GM19397 (cell line): ENCODE measurements around the gene TRAPPC2.
"Not testable (repeated sequence)": the region's sequence is repeated elsewhere in the genome, so short reads cannot be mapped to it uniquely, and the experiment has no call there.

Experiments used
- ATAC-seq: cut with Tn5 transposase; IDR thresholded peaks from one replicate; pipeline ENCODE4 v1.9.1; 2021; ENCODE audit warnings: mild to moderate bottlenecking, moderate library complexity; ENCODE audit not compliant: unreplicated experiment

Gene TRAPPC2

GRCh38 chrX:13699183-13699826 lies 35.1 kb downstream of the TRAPPC2 start:
- no peak for ATAC-seq

DNA sequence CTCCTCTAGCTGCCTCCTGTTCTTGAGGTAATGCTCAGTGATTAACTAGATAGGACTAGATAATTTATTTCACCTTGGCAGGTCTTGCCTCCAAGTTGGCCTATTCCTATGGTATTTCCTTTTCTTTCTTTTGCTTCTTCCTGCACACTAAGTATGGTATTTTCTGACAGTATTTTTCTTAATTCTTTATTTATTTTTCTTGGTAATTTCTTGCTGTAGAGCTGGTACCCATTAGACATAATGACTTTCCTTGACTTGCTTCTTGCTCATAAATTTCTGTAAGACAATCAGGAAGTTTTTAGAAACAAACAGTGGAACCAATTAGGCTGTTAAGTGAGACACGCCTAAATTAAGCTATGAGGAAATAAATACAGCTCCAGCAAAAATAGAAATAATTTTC lies 36.0 kb downstream of the TRAPPC2 start:
- no peak for ATAC-seq

GRCh38 chrX:13697976-13698375 lies 36.4 kb downstream of the TRAPPC2 start:
- ATAC-seq, result no peak

- no peak for ATAC-seq
These were observed 37.0 kb downstream of the TRAPPC2 start for GRCh38 chrX:13697455-13697854.

DNA sequence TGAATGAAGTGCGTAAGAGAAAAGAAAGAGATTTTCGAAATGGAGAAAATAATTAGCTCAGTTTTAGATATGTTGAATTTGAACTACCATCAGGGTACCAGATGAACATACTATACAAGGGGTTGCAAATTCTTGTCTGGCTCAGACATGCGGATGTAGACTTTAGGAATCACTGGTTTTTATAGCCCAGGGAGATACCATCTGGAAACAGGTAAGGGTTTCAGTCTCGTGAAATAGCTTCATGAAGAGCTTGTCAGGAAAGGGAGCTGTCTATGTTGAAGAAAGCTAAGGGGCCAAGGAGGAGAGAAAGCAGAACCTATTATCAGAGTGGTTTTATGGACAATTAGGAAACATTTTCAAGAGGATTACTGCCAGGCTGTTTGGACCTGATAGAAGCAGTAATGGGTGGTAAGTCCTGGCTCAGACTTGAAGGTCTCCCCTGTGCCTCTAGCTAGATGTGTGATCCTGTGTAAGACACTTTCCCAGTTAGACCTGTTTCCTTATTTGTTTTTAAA lies 38.8 kb downstream of the TRAPPC2 start:
- no peak for ATAC-seq

DNA sequence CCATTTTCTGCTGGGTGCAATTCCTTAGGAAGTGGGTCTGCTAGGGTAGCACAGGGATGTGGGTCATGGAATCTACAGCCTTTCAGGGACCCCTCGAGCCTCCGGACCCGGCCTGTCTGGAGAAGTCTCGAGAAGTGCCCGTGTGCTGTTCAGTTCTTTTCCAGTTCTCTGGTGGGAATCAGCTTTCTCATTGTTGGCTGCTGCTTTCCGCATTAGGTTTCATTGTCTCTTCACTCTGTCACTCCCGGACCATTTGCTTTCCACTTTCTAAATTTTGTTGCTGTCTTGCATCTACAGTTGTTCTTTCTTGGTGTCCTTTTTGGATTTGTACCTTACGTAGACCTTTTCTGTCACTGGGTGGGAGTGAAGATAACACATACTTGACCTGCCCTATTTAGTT lies 39.4 kb downstream of the TRAPPC2 start:
- ATAC-seq, result no peak

DNA sequence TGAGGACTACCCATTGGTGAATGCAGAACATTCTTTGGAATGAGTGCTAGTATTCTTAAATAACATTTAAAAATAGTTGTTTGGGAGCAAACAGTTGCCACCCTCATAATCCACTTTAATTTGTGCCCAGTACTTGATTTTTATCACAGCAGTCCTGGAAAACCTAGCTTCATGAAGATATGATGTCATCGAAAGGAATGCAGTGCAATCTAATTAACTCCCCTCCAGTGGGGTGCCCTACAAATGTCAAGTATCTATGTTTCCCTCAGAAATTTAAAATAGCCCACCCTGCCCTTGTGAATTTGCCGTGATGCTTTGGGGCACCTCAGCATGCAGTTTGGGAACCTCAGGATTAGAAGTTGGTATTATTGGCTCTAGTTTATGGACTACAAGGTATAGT lies 40.1 kb downstream of the TRAPPC2 start:
- no peak for ATAC-seq

DNA sequence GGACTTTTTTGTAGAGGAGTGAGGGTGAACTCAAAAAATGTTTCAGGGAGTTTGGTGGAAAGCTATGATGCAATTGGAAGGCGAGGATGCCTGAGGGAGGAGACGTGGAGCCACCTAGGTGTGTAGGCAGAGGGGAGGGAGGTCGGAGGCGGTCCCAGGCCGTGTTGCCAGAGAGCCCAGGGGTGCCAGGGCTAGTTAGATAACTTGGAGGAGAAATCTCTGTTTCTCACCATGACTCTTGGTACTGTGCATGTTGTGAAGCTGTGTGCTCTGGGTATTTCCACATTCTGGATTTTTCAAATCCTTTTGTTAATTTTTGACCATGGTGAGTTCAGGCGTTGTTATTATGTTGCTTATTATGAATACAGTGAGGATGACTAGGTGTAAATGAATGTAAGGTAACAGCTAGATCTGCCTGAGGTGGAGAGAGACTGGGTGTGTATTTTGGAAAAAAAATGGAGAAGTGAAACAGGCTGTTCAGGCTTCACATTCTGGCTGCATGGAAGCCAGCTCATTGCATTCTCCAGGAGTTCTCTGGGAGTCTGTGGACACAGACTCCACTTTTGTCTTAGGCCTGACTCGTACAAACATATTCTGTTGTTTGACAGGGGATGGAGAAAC lies 41.0 kb downstream of the TRAPPC2 start:
- ATAC-seq, result no peak

DNA sequence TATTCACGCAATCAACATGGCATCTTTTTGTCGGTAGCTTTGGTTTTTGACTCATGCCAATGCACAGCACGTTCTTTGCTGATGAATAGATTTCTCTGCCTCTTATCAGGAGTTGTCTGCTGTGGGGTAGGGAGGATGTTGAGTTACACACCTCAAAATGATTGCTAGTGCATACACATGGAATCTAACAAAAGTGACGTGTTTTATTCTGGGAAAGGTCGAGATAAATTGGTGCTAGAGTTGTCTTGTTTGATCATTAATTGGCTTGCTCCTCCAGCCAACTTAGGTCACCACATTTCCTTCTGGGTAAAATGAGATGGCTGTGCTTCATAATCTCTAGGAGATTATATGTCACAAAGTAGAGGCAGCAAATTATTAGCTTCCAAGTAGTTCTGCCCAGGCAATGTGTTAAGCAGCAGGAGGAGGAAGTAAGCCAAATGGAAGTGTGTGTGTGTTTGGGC lies 41.6 kb downstream of the TRAPPC2 start:
- ATAC-seq, result no peak

- no peak for ATAC-seq
These were observed 42.5 kb downstream of the TRAPPC2 start for GRCh38 chrX:13691841-13692371.

DNA sequence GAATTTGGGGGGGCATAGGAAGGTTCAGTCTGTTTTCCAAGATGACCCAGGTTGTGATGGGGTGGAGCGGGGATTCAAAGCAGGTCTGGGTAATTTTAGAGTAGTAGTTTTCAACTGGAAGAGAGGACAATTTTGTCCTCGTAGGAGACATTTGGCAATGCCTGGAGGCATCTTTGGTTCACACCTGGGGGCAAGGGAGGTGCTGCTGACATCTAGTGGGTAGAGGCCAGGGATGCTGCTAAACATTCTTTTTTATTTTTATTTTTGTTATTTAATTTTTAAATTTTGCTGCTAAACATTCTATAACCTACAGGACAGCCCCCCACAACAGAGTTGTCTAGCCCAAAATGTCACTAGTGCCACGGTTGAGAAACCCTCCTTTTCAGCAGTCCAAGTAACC lies 43.6 kb downstream of the TRAPPC2 start:
- no peak for ATAC-seq

GRCh38 chrX:13689741-13690211 lies 44.6 kb downstream of the TRAPPC2 start:
- no peak for ATAC-seq

DNA sequence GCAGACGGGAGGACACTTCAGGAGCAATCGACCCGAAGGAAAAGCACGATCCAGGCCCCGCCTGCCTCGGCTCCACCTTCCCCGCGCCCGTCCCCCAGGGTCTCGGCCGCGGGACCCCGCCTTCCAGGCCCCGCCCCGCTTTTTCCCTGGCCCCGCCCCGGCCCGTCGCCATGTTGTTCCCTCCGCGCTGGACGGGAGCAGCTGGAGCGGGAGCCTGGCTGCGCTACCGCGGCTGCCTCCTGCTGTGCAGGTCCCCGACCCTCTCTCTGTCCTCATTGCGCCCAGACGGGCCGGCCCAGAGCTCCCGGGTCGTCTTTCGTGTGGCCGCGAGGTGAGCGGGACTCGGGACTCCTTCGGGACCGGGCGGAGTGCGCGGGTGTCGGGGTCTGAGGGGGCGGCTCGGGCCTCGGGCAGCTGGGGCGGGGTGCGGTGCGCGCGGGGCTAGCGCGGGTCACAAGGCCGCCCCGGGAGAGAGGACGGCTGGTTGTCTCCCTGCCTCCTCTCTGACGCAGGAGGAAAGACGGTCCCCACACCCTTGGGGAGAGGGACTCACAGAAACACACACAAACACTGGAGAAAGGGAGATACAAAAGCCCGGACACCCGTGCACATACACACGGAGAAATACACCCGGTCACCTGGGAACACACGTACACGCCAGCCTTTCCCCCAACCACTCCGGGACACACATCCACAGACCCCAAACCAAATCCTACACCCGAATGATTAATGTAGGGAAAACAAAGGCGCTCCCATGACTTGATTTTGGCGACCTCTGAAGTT lies 45.3 kb downstream of the TRAPPC2 start, which contains the start of gene RAB9A:
Gene RAB9A (plus strand): TSS at position 171 of the 783 bp plus-strand sequence. CDS start 19,619 bp downstream, outside the sequence.
- peak; percentile 79 for ATAC-seq

- no peak for ATAC-seq
These were observed 45.9 kb downstream of the TRAPPC2 start for GRCh38 chrX:13688384-13688957.

GRCh38 chrX:13687203-13687602 lies 47.2 kb downstream of the TRAPPC2 start:
- no peak for ATAC-seq

- ATAC-seq, result no peak
These were observed 49.2 kb downstream of the TRAPPC2 start for GRCh38 chrX:13685126-13685763.

- no peak for ATAC-seq
These were observed 50.1 kb downstream of the TRAPPC2 start for GRCh38 chrX:13684361-13684760.

DNA sequence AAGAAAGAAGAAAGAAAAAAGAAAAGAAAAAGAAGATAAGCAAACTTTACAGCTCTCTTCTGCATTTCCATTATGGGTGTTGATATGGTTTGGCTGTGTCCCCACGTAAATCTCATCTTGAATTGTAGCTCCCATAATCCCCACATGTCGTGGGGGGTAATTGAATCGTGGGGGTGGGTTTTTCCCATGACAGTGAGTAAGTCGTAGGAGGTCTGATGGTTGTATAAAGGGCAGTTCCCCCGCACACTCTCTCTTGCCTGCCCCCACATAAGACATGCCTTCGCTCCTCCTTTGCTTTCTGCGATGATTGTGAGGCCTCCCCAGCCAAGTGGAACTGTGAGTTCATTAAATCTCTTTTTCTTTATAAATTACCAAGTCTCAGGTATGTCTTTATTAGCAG lies 52.8 kb downstream of the TRAPPC2 start:
- ATAC-seq, result no peak

- ATAC-seq, result not testable (repeated sequence)
These were observed 54.7 kb downstream of the TRAPPC2 start for GRCh38 chrX:13679700-13680099.

DNA sequence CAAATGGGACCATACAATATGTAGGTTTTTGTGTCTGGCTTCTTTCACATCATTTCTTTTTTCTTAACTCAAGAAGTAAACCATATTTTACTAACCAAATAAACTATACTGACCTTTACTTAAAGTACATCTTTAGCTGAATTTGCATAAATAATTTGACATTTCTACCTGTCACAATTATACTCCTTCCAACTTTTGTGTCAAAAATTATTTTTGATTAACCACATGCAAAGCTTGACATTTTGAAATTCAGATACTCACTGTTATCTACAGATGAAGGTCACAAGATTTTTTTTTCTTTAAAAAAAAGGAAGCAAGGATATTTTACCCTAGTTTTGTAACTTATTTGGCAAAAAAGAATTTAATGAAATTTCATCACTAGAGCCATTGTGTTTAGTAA lies 57.5 kb downstream of the TRAPPC2 start:
- no peak for ATAC-seq
